LNCAP (cell line): ENCODE data around the gene GFI1B.

Source experiments
- CTCF ChIP-seq: fragments of 450-650 bp; IDR thresholded peaks from 2 replicates; pipeline ENCODE4 v1.5.1; 2017; ENCODE audit warnings: mild to moderate bottlenecking

Gene GFI1B

GRCh38 chr9:132944294-132945185 lies 34.0 kb upstream of the GFI1B start, which contains the start of gene TSC1:
Gene TSC1, minus strand, starts transcription at chr9:132944616. Its CDS starts 15,744 bp downstream, at chr9:132928872.
- TF ChIP-seq CTCF, result no peak

GRCh38 chr9:132945186-132946130 lies 33.0 kb upstream of the GFI1B start:
- no peak for TF ChIP-seq CTCF

GRCh38 chr9:132946211-132946610 lies 32.3 kb upstream of the GFI1B start:
- TF ChIP-seq CTCF, result no peak

GRCh38 chr9:132946631-132947295 lies 31.7 kb upstream of the GFI1B start:
- no peak for TF ChIP-seq CTCF

GRCh38 chr9:132947756-132948155 lies 30.7 kb upstream of the GFI1B start:
- no peak for TF ChIP-seq CTCF

GRCh38 chr9:132948482-132949050 lies 29.9 kb upstream of the GFI1B start:
- TF ChIP-seq CTCF, result no peak

GRCh38 chr9:132949709-132950108 lies 28.8 kb upstream of the GFI1B start:
- TF ChIP-seq CTCF, result no peak
